ENCODE measurements around the gene CRTAC1.

GRCh38 chr10:98000346-98000745 lies 30.1 kb downstream of the CRTAC1 start:
- TF ChIP-seq POLR2A (IDR thresholded peaks at IDR 0.05; ENCODE audit: low read depth, low read length) (no peak), PAX5 (IDR thresholded peaks at IDR 0.05; ENCODE audit: insufficient read depth, low read length, severe bottlenecking) (no peak), POLR2AphosphoS5 (IDR thresholded peaks at IDR 0.05; ENCODE audit: low read depth, low read length) (no peak)

All from GM12891 (cell line).